GM19239 (cell line): ENCODE results near the gene WNT7B.

Experiments
- DNase-seq: peaks from one replicate; pipeline ENCODE4 v3.0.0; 2011; ENCODE audit warnings: low spot score; ENCODE audit not compliant: insufficient read length
- FAIRE-seq: peaks from 2 replicates; lab custom pipeline; 2011; peaks lifted over from hg19 to GRCh38; lab: Jason Lieb, UNC

WNT7B gene

DNA sequence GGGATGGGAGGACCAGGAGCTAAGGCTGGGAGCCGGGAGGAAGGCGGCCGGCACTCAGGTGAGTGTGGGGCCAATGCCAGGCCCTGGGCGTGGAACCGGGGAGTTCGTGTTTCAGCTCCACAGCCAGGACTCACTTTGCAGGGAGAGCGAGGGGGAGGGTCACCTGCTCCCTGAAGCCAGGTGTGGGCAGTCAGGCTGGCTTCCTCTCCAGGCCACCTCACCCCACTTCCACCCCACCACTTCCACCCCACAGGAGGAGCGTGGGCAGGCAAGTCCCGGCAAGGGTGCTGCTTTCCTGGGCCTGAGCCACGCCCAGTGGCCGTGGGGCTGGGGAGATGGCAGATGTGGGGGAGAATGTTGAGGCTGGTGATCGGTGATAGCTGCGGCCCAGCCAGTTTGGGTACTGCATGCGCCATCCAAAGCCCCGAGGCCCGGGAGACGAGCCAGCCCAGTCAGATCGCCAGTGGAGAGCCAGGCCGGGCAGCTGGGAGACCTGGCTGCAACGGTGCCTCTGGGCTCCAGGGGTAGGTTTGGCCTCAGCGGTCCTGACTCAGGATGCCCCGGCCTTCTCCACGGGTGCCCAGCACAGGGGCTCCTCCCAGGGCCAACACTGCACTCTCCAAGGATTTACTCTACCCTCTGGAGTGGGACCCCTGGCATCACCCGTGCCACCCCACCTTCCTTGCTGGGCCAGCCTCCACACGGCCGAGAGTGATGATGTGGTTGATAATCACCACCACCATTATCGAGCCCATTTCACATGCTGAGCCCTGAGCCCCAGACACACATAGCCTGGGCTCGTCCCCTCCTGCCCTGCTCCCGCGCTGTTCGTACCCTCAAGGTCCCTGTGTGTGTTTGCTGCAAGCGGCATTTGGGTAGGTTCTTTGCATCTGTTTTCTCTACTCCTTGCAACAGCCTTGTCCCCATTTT, 93.8 kb downstream of the WNT7B start:
- FAIRE-seq (no peak), DNase-seq (no peak)

DNA sequence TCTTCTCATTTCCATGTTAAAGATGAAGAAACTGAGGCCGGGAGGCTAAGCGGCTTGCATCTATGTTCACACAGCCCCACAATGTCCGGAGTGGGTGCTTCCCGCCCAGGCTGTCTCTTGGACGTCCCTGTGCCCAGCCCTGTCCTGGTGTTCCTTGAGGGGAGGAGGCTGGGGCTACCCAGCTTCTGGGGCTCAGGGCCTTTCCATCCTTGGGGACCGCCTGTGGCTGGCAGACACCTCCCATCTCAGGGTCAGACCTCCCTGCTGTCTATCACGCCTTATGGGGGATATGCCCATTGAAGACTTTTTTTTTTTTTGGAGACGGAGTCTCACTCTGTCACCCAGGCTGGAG, 95.5 kb downstream of the WNT7B start:
- no peak for DNase-seq
- FAIRE-seq, result no peak

DNA sequence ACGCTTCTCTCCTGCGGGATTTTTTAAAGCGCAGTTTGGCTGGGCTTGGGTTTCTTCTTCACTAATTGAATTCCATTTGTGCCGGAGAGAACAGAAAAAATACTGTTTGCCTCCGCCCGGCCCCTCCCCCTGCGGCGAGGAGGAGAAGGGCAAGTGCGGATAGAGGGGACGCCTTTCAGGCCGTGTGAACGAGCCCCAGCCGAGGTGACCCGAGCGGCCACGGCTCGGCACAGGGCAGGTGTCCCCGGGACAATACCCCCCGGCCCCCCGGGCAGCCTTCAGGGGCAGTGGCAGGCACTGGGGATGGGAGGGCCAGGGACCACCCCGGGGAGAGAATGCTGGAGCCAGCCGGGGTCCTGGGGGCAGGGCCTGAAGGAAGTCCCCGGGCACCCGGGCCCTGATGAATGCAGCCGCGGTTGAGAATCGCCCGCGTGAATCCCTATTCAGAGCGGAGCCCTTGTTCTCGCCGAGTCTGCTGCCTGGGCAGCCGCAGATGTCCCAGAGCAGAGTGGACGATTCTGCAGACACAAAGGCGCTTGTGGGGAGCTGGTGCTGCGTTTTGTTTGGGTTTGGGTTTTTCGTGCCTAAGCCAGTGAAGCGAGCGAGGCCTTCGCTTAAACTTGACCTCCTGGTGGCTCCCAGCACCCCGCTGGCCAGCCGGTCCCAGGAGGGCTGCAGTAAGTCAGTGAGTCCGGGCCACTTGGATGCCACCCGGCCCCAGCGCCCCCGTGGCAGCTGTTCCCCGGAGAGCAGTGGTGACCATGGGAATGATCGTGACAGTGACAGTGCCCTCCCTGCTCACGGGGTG, 96.0 kb downstream of the WNT7B start:
- no peak for DNase-seq
- FAIRE-seq, result no peak

DNA sequence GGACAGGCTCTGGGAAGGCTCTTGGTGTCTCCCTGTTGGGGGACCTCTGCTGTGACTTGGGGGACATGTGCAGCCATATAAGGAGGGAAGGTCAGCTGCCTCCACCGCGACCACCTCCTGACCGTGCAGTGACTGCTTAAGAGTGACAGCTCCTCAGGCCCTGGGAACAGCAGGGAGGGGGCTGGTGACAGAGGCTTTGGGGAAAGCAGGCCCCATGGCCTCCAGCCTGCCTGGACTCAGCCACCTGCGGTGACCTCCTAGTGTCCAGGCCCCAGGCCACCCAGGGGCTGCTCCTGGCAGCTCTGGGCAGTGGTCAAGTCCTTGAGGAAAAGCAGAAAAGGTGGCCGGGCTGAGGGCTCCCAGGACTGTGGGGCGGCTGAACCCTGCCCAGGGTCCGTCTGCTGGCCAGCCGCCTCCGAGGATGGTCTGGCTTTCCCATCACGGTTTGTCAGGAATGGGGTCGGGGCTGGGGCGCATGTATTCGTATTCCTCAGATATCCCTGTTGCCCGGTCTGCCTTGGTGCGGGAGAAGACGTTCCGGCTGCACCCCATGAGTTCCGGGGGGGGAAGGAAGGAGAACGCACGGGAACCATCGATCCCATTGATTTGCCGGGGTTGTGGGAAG, 96.8 kb downstream of the WNT7B start:
- FAIRE-seq (no peak), DNase-seq (no peak)

DNA sequence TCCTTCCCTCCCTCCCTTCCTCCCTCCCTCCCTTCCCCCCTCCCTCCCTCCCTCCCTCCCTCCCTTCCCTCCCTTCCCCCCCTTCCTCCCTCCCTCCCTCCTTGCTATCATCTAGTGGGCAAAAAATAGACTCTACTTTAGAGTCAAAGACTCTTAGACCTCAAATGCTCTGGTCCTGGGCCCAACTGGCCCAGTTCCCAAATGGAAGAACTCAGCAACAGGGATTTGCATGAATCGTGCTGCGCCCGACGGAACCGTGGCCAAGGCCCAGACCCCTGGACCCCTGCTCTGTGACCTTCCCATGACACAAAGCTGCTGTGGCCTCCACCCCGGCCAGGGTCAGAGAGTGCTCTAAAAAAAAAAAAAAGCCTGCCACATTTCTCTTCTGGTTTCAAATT, 97.4 kb downstream of the WNT7B start:
- DNase-seq, result no peak
- no peak for FAIRE-seq

DNA sequence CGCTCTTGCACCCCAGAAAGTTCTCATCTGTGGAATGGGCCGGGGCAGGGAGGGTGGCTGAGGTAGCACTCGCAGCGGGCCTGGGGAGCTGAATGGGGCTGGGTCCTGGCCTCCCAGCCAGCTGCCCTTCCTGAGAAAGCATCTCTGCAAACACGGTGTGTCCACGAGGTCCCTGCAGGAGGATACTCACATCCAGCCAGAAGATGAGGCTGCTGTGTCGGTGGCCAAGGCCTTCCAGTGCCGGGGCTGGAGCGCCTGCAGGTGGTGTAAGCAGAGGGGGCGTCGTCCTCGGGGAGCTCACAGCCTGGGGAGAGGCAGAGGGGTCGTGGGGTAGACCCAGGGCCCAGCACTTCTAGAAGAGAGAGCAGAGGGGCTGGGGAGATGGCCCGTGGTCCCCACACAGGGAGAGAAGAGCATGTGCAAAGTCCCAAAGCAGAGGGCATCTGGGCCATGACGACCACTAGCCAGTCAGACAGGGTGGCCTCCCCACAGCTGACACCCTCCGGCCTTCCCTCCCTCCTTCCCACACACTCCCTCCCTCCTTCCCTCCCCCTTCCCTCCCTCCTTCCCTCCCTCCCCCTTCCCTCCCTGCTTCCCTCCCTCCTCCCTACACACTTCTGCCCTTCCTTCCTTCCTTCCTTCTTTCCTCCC, 97.9 kb downstream of the WNT7B start:
- FAIRE-seq (no peak), DNase-seq (no peak)

DNA sequence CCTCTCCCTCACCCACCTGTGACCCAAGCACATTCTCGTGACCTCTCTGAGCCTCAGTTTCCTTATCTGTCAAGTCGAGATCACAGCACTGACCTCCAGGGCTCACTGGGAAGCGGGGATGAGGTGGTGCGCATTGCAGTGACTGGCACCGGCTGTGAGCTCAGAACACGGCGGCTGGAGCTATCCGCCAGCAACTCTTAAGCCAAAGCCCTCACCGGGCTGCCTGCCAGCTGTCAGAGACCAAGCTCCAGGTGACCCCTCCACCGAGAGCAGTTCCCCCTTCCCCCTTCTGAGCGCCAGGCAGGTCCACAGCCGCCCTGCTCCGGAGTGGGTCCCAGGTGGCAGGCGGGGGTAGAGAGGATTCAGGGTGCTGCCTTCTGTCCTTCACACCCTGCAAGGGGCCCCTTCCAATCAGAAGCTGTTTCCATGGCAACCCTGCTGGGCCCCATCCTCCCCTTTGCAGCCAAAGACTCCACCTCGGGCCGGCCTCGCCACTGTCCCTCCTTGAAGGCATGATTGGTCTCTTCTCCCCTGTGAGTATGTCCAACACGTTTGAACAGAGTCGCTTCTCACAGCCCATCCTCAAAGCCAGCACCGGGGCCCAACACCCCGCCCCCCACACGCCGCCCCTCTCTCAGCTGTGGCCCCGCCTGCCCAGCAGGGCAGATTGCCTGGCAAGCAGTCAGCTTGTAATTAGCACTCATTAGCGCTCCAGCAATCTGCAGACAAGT, 98.7 kb downstream of the WNT7B start:
- FAIRE-seq (no peak), DNase-seq (no peak)

DNA sequence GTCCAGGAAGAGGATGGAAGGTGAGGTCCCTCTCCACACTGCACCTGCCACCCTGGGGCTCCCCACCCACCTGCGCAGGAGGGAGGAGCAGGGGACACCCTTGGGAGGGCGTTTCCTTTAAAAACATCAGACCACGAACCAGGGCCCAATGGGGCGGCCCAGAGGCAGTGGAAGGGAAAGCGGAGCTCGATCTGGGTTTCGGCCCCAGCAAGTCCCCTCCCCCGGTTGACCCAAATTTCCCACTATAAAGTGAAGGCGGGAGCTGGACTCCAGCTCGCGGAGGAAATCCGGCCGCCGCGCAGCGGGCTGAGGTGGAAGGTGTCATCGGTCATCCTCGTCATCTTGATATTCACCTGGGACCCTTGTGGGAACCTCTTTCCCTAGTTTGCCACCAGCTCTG, 99.3 kb downstream of the WNT7B start:
- FAIRE-seq (no peak), DNase-seq (no peak)

DNA sequence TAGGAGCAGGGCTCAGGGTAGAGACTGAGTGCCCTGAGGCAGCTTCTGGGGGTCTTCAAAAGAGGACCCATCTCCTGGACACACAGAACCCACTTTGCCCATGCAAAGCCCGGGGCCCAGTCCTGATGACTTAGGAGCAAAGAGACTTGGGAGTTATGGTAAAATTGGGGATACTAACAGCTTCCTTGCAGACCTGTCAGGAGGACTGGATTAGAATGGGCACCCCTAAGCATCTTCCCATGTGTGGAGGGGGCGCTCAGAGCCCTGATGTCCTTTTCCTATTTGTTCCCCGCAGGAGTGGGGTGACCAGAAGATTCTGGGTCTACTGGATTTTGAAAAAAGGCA, 100.0 kb downstream of the WNT7B start:
- DNase-seq (no peak), FAIRE-seq (no peak)

DNA sequence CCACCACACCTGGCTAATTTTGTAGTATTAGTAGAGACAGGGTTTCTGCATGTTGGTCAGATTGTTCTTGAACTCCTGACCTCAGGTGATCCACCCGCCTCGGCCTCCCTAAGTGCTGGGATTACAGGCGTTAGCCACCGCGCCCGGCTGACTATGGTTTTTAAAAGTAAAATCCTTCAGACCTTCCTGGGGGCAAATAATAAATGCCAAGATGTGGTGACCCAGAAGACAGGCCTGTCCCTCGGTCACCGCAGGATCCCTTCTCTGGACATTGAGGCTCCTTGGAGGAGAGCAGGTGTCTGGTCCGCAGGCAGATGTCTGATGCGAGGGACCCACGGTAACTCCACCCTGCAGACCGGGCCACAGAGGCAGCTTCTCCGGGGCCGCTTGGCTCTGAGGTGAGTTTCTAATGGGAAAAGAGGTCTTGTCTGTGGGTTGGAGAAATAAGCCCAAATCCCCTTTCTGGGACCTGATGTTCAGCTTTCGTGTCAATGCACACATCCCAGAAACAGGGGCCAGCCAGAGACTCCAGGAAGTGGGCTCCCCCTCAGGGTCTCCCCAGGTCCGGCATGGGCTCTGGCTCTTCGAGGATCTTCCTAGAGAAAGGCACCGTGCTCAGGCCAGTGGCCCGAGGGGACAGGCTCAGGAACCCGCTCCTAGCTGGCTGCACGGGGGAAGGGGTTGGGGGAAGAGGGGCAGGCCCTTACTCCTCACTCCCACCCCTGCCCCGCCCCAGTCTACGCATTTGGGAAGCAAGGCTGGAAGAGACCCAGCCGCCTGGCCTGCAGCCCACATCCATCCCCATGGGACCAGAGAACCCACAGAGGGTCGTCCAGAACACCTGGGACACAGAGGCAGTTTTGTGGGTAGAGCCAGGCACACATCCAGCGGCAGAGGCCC, 100.6 kb downstream of the WNT7B start:
- DNase-seq, result no peak
- no peak for FAIRE-seq

DNA sequence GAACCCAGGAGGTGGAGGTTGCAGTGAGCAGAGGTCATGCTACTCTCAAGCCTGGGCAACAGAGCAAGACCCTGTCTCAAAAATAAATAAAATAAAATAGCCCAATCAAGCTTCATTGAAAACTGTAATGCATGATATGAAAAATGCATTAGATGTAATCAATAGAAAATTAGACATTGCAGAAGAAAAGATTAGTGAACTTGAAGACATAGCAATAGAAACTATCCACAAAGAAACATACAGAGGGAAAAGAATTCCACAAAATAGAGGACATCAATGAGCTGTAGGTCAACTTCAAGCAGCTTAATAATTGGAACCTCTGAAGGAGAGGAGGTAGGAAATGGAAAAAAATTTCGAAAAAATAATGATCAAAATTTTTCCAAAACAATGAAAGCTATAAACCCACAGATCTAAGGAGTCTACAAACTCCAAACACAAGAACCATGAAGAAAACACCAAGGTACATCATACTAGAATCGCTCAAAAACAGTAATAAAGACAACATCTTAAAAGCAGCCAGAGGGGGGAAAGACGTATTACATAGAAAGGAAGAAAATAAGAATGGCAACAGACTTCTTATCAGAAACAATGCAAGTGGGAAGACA, 104.2 kb downstream of the WNT7B start:
- FAIRE-seq (no peak), DNase-seq (no peak)

DNA sequence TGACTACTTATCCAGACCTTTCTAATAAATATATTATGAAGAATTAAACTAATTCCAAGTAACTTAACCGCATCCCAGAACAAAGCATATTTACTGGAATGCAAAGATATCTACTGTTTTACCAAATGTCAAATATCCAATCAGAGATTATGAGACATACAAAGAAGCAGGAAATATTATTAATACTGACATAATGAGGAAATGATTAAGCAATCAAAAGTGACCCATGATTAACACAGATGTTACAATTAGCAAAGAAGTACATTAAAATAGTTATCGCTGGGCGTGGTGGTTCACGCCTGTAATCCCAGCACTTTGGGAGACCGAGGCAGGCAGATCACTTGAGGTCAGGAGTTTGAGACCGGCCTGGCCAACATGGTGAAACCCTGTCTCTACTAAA, 105.2 kb downstream of the WNT7B start:
- FAIRE-seq (no peak), DNase-seq (no peak)
